H1 (cell line): Measurements from ENCODE around the gene UBALD1. TPM values are rescaled to one million over a fixed set of nuclear protein-coding genes. Genes with fewer than 3 reads are reported as not detected.

Source experiments
- CTCF ChIA-PET: fragments of 300-600 bp; sonication (Branson Sonifier 250); formaldehyde crosslinking; loops from one replicate; lab custom pipeline; 2021; ENCODE audit not compliant: partially characterized antibody; lab: Charles Lee
- POLR2A ChIA-PET: fragments of 300-600 bp; sonication (Branson Sonifier 250); formaldehyde crosslinking; loops from one replicate; lab custom pipeline; 2021; ENCODE audit warnings: inconsistent platforms; ENCODE audit not compliant: partially characterized antibody; lab: Charles Lee
- DNase-seq, 2 experiments: peaks; one replicate each; pipeline versions ENCODE4 v3.0.0 to v3.0.0-alpha.2; 2010 to 2022; ENCODE audit warnings: low spot score in 2 of 2, low read depth in 1 of 2, mixed read lengths in 1 of 2
- FAIRE-seq: peaks from 2 replicates; lab custom pipeline; 2011; peaks lifted over from hg19 to GRCh38; lab: Jason Lieb, UNC
- H2AFZ ChIP-seq: 2 replicates; pipeline ENCODE4 v1.8.1; 2012; ENCODE audit warnings: low read length, inconsistent platforms
- H2AK5ac ChIP-seq: 2 replicates; pipeline ENCODE4 v1.6.1; 2013; ENCODE audit warnings: low read depth, low read length
- H2BK120ac ChIP-seq: replicated peaks from 2 replicates; pipeline ENCODE3; 2013; ENCODE audit warnings: low read depth, low read length, inconsistent platforms
- H2BK12ac ChIP-seq: 2 replicates; pipeline ENCODE4 v1.6.1; 2013; ENCODE audit warnings: low read depth, low read length
- H2BK15ac ChIP-seq: 2 replicates; pipeline ENCODE4 v1.6.1; 2013; ENCODE audit warnings: low read length
- H2BK20ac ChIP-seq: 2 replicates; pipeline ENCODE4 v1.6.1; 2013; ENCODE audit warnings: low read length
- H2BK5ac ChIP-seq: 2 replicates; pipeline ENCODE4 v1.6.1; 2013; ENCODE audit warnings: low read depth, low read length
- H3K14ac ChIP-seq: 2 replicates; pipeline ENCODE4 v1.6.1; 2013; ENCODE audit warnings: inconsistent platforms; ENCODE audit not compliant: insufficient read length
- H3K18ac ChIP-seq: 2 replicates; pipeline ENCODE4 v1.6.1; 2013; ENCODE audit warnings: low read length; ENCODE audit errors: extremely low read depth
- H3K23ac ChIP-seq: 2 replicates; pipeline ENCODE4 v1.6.1; 2013; ENCODE audit warnings: inconsistent platforms; ENCODE audit not compliant: insufficient read length
- H3K23me2 ChIP-seq: 2 replicates; pipeline ENCODE4 v1.6.1; 2013; ENCODE audit warnings: low read depth, low read length
- H3K27ac ChIP-seq: 2 replicates; pipeline ENCODE4 v1.6.1; 2011; ENCODE audit warnings: low read depth, low read length, inconsistent platforms
- H3K27me3 ChIP-seq, 4 experiments: replicated peaks in 1 of 4; 1 replicate in 1 of 4; 2 replicates in 3 of 4; pipeline versions ENCODE4 v1.6.1 to v1.8.1; 2011 to 2013; ENCODE audit warnings: low read length in 3 of 4, mild to moderate bottlenecking in 3 of 4, inconsistent platforms in 2 of 4, mixed read lengths in 2 of 4, moderate library complexity in 1 of 4; ENCODE audit not compliant: control insufficient read depth in 3 of 4, insufficient read depth in 3 of 4; ENCODE audit errors: extremely low read depth in 1 of 4
- H3K36me3 ChIP-seq, 4 experiments: 2 replicates each; pipeline versions ENCODE4 v1.6.1 to v1.8.1; 2011 to 2013; ENCODE audit warnings: mild to moderate bottlenecking in 4 of 4, low read length in 3 of 4, moderate library complexity in 2 of 4, control low read depth in 1 of 4, inconsistent platforms in 1 of 4; ENCODE audit not compliant: insufficient read depth in 4 of 4, control insufficient read depth in 2 of 4
- H3K4ac ChIP-seq: replicated peaks from 2 replicates; pipeline ENCODE3; 2013; ENCODE audit warnings: low read length, low read depth, mixed read lengths, inconsistent platforms; ENCODE audit not compliant: insufficient read length
- H3K4me1 ChIP-seq, 4 experiments: replicated peaks in 1 of 4; 1 replicate in 1 of 4; 2 replicates in 3 of 4; pipeline versions ENCODE4 v1.6.1 to v1.8.1; 2011 to 2013; ENCODE audit warnings: low read length in 3 of 4, inconsistent platforms in 2 of 4, mixed read lengths in 1 of 4; ENCODE audit not compliant: insufficient read depth in 4 of 4, control insufficient read depth in 3 of 4
- H3K4me2 ChIP-seq, 2 experiments: 2 replicates each; pipeline versions ENCODE4 v1.6.1 to v1.8.1; 2011 to 2013; ENCODE audit warnings: low read depth in 2 of 2, low read length in 2 of 2, control low read depth in 1 of 2, inconsistent platforms in 1 of 2, mild to moderate bottlenecking in 1 of 2; ENCODE audit not compliant: insufficient read depth in 1 of 2
- H3K4me3 ChIP-seq, 4 experiments: fragments of 200-600, 300-600 bp in 1 of 4; sonication (generic), shearing (Covaris generic), sonication (Bioruptor Twin) in 1 of 4; 2 replicates each; pipeline versions ENCODE4 v1.5.1 to v1.8.1; 2011 to 2016; ENCODE audit warnings: low read length in 4 of 4, low read depth in 3 of 4, control low read depth in 2 of 4, inconsistent platforms in 2 of 4, mild to moderate bottlenecking in 2 of 4, mixed read lengths in 1 of 4, moderate library complexity in 1 of 4; ENCODE audit not compliant: insufficient read depth in 2 of 4; ENCODE audit errors: extremely low read depth in 1 of 4
- H3K56ac ChIP-seq: replicated peaks from 2 replicates; pipeline ENCODE3; 2013; ENCODE audit warnings: low read depth, mild to moderate bottlenecking, mixed read lengths, low read length, inconsistent platforms; ENCODE audit not compliant: insufficient read length
- H3K79me1 ChIP-seq: 2 replicates; pipeline ENCODE4 v1.6.1; 2013; ENCODE audit warnings: low read depth, low read length, control low read depth
- H3K79me2 ChIP-seq, 2 experiments: 2 replicates each; pipeline versions ENCODE4 v1.6.1 to v1.8.1; 2012 to 2013; ENCODE audit warnings: low read length in 2 of 2, mild to moderate bottlenecking in 2 of 2, inconsistent platforms in 1 of 2; ENCODE audit not compliant: insufficient read depth in 2 of 2, control insufficient read depth in 1 of 2
- H3K9ac ChIP-seq, 4 experiments: replicated peaks in 1 of 4; 1 replicate in 1 of 4; 2 replicates in 3 of 4; pipeline versions ENCODE4 v1.6.1 to v1.8.1; 2011 to 2013; ENCODE audit warnings: low read depth in 3 of 4, low read length in 3 of 4, control low read depth in 2 of 4, mild to moderate bottlenecking in 2 of 4, moderate library complexity in 2 of 4, inconsistent platforms in 1 of 4; ENCODE audit errors: extremely low read depth in 1 of 4
- H3K9me3 ChIP-seq, 2 experiments: 2 replicates each; pipeline versions ENCODE4 v1.6.1 to v1.8.1; 2012 to 2013; ENCODE audit warnings: mild to moderate bottlenecking in 2 of 2, moderate library complexity in 2 of 2, control low read depth in 1 of 2, inconsistent platforms in 1 of 2, low read depth in 1 of 2, low read length in 1 of 2, mixed read lengths in 1 of 2; ENCODE audit not compliant: insufficient read depth in 2 of 2
- H4K20me1 ChIP-seq, 2 experiments: replicated peaks in 1 of 2; 2 replicates each; pipeline versions ENCODE3 to v1.8.1; 2011 to 2013; ENCODE audit warnings: inconsistent platforms in 2 of 2, low read length in 2 of 2, mild to moderate bottlenecking in 1 of 2; ENCODE audit not compliant: insufficient read depth in 2 of 2, control insufficient read depth in 1 of 2
- H4K5ac ChIP-seq: 2 replicates; pipeline ENCODE4 v1.6.1; 2013; ENCODE audit warnings: low read length, low read depth, mixed read lengths, inconsistent platforms; ENCODE audit not compliant: insufficient read length
- H4K8ac ChIP-seq: 2 replicates; pipeline ENCODE4 v1.8.0; 2013; ENCODE audit warnings: mild to moderate bottlenecking, moderate library complexity, low read length, inconsistent platforms; ENCODE audit not compliant: insufficient read depth; ENCODE audit errors: extremely low read depth
- H4K91ac ChIP-seq: replicated peaks from 2 replicates; pipeline ENCODE3; 2013; ENCODE audit warnings: low read length, mixed read lengths, inconsistent platforms; ENCODE audit not compliant: insufficient read length
- E2F6 ChIP-seq: IDR thresholded peaks from 2 replicates; pipeline ENCODE4 v1.6.1; 2012; ENCODE audit warnings: inconsistent platforms
- PHF8 ChIP-seq: fragments of 200-600 bp; sonication (generic); conservative IDR thresholded peaks from 2 replicates; pipeline ENCODE4 v1.7.1; 2012; ENCODE audit warnings: low read depth, mild to moderate bottlenecking, inconsistent platforms, low read length, moderate library complexity
- WGBS, 2 experiments: shearing (Covaris generic) in 1 of 2; methylation state at CpG; one replicate each; pipeline versions ENCODE4 v1.1.6 to v1.1.7; 2013 to 2015; ENCODE audit warnings: low lambda C conversion rate in 2 of 2, mixed read lengths in 2 of 2, inconsistent platforms in 1 of 2, low coverage in 1 of 2, missing lambda C conversion rate in 1 of 2; ENCODE audit not compliant: insufficient replicate concordance in 2 of 2, insufficient coverage in 1 of 2, insufficient read length in 1 of 2; ENCODE audit errors: extremely low coverage in 1 of 2, missing lambda C conversion rate in 1 of 2; 5-methylcytosine and 5-hydroxymethylcytosine counted together
- polyA plus RNA-seq, 7 experiments: library from polyadenylated mRNA; depleted of rRNA in 3 of 7; stranded (reverse) in 5 of 7; unstranded in 2 of 7; fragments of >200 nt in 5 of 7; fragments of 200-250 nt in 2 of 7; gene quantifications; 1 replicate in 5 of 7; 2 replicates in 1 of 7; 4 replicates in 1 of 7; pipeline versions ENCODE4 v1.2.1 to v1.2.3, GENCODE V29; 2011 to 2013; ENCODE audit warnings: missing spikeins in 2 of 7, mixed read lengths in 2 of 7
- total RNA-seq: library from RNA; stranded (reverse); fragmentation: NEBNext Ultra II Directional; extraction: Animal tissue kit (Norgen Biotek cat#: 25700); gene quantifications from 2 replicates; pipeline ENCODE4 v1.2.1, GENCODE V29; 2021

The UBALD1 gene
- total and polyA plus RNA-seq, 2 of the 8 experiments (the other 6 are each of a cell fraction or from before 2014, with no cell fraction given): 28.6 to 62.0 TPM

- 82% methylated on average over 18 of the region's 18 CpGs; no CpG with 5 or more reads in 1 of the 2 experiments for WGBS, 2 experiments
- Histone ChIP-seq H3K27me3 (no peaks in the 10 kb centered on the region; a peak in 1 of 7 replicates), H2AK5ac (no peak overlapping the region), H2BK20ac (no peak overlapping the region), H3K79me2 (no peaks in the 10 kb centered on the region), H4K20me1 (no peaks in the 10 kb centered on the region), H3K9ac (no peak overlapping the region), H2BK15ac (no peak overlapping the region), H3K23me2 (no peaks in the 10 kb centered on the region), H4K5ac (no peak overlapping the region), H4K91ac (no peak overlapping the region), H3K56ac (no peak overlapping the region), H2BK12ac (no peak overlapping the region), H3K36me3 (no peaks in the 10 kb centered on the region), H3K4ac (no peak overlapping the region), H3K4me1 (peaks cover 0 to 14% (median 6%) of the 10 kb centered on the region in 4 experiments; a peak in 6 of 7 replicates), H3K79me1 (no peaks in the 10 kb centered on the region), H2BK120ac (no peak overlapping the region), H2AFZ (no peak overlapping the region), H3K4me2 (no peak overlapping the region), H3K14ac (no peak overlapping the region), H3K4me3 (no peak overlapping the region), H3K18ac (no peak overlapping the region), H3K23ac (no peak overlapping the region), H2BK5ac (no peak overlapping the region), H3K27ac (no peak overlapping the region), H4K8ac (no peak overlapping the region), H3K9me3 (no peaks in the 10 kb centered on the region)
- DNase-seq: no peak
- CTCF ChIA-PET: interaction anchor here (1.5 to 2.2 kb wide), 2 partner anchors 16 to 83 kb away, joined by 5 to 6 read pairs; no protein-coding TSS in a partner anchor
- TF ChIP-seq PHF8 (no peak), E2F6 (no peak)
- no peak for FAIRE-seq
- POLR2A ChIA-PET: interaction anchor here (1.0 to 7.6 kb wide), 5 partner anchors 9 to 30 kb away, joined by 3 to 55 read pairs (median 4); partner anchors contain the start of gene UBALD1
Observed at GRCh38 chr16:4601036-4601863, 13.4 kb downstream of the UBALD1 start.
